SK-N-SH (cell line): ENCODE data around the gene PPME1. TPM values are rescaled to one million over a fixed set of nuclear protein-coding genes. Genes with fewer than 3 reads are reported as not detected.
A peak's percentile ranks its signal among the peaks of the same experiment; 100 is the strongest.

Experiments used
- CTCF ChIA-PET: fragments of 300-600, 350-600 bp; formaldehyde crosslinking; extraction: SDS; loops from one replicate; lab custom pipeline; 2021; lab: Yijun Ruan, JAX
- POLR2A ChIA-PET: fragments of 350-600 bp; sonication (Branson Sonifier 250); formaldehyde crosslinking; extraction: SDS; loops from one replicate; lab custom pipeline; 2020; ENCODE audit warnings: antibody characterized with exemption, inconsistent platforms; lab: Yijun Ruan, JAX
- DNase-seq: peaks from one replicate; pipeline ENCODE4 v3.0.0; 2012
- H2AFZ ChIP-seq: fragments of 200-600 bp; sonication (generic); 2 replicates; pipeline ENCODE4 v1.8.1; 2016; ENCODE audit warnings: antibody characterized with exemption, mild to moderate bottlenecking, low read depth
- H3F3A ChIP-seq: fragments of 200-600 bp; sonication (generic); replicated peaks from 2 replicates; pipeline ENCODE3; 2016; ENCODE audit warnings: antibody characterized with exemption, mild to moderate bottlenecking; ENCODE audit not compliant: insufficient read depth
- H3K27ac ChIP-seq, 2 experiments: fragments of 200-500 bp in 1 of 2; fragments of 200-600 bp in 1 of 2; sonication (Bioruptor generic) in 1 of 2; sonication (generic), shearing (Covaris generic) in 1 of 2; 2 replicates each; pipeline versions ENCODE4 v1.5.1 to v1.6.1; 2014 to 2016; ENCODE audit warnings: low read depth in 2 of 2, inconsistent platforms in 1 of 2, low read length in 1 of 2, mild to moderate bottlenecking in 1 of 2, mixed read lengths in 1 of 2
- H3K27me3 ChIP-seq: fragments of 200-600 bp; sonication (generic), shearing (Covaris generic); 2 replicates; pipeline ENCODE4 v1.6.1; 2016; ENCODE audit warnings: mixed run types; ENCODE audit not compliant: insufficient read depth
- H3K36me3 ChIP-seq, 2 experiments: fragments of 200-500 bp in 1 of 2; fragments of 200-600 bp in 1 of 2; sonication (Bioruptor generic) in 1 of 2; sonication (generic) in 1 of 2; replicated peaks in 1 of 2; 2 replicates each; pipeline versions ENCODE3 to v1.5.1; 2014 to 2016; ENCODE audit warnings: low read length in 1 of 2, mild to moderate bottlenecking in 1 of 2; ENCODE audit not compliant: insufficient read depth in 2 of 2, control insufficient read depth in 1 of 2
- H3K4me1 ChIP-seq, 2 experiments: fragments of 200-500 bp in 1 of 2; fragments of 200-600 bp in 1 of 2; sonication (Bioruptor generic) in 1 of 2; sonication (generic), shearing (Covaris generic) in 1 of 2; 2 replicates each; pipeline versions ENCODE4 v1.5.1 to v1.6.1; 2014 to 2016; ENCODE audit warnings: low read depth in 1 of 2, low read length in 1 of 2, mixed run types in 1 of 2; ENCODE audit not compliant: insufficient read depth in 2 of 2, control insufficient read depth in 1 of 2
- H3K4me2 ChIP-seq: fragments of 200-600 bp; sonication (generic), shearing (Covaris generic); 2 replicates; pipeline ENCODE4 v1.6.1; 2017; ENCODE audit warnings: mixed run types
- H3K4me3 ChIP-seq, 2 experiments: fragments of 200-500 bp in 1 of 2; fragments of 200-600 bp in 1 of 2; sonication (Bioruptor generic) in 1 of 2; sonication (generic), shearing (Covaris generic) in 1 of 2; 2 replicates each; pipeline versions ENCODE4 v1.5.1 to v1.8.1; 2014 to 2016; ENCODE audit warnings: low read depth in 2 of 2, inconsistent platforms in 1 of 2, low read length in 1 of 2, mild to moderate bottlenecking in 1 of 2, mixed read lengths in 1 of 2, moderate library complexity in 1 of 2
- H3K79me2 ChIP-seq: fragments of 200-600 bp; sonication (generic); 2 replicates; pipeline ENCODE4 v1.8.1; 2017; ENCODE audit warnings: mild to moderate bottlenecking; ENCODE audit not compliant: insufficient read depth
- H3K9ac ChIP-seq: fragments of 200-600 bp; sonication (generic); 2 replicates; pipeline ENCODE4 v1.6.1; 2017; ENCODE audit warnings: mixed run types
- H3K9me2 ChIP-seq: fragments of 200-600 bp; sonication (generic); 2 replicates; pipeline ENCODE4 v1.6.1; 2017; ENCODE audit warnings: mixed run types
- H3K9me3 ChIP-seq: fragments of 200-600 bp; sonication (generic); 2 replicates; pipeline ENCODE4 v1.6.1; 2017; ENCODE audit warnings: mixed run types, mild to moderate bottlenecking, moderate library complexity
- H4K20me1 ChIP-seq: fragments of 200-600 bp; sonication (generic); 2 replicates; pipeline ENCODE4 v1.6.1; 2017; ENCODE audit warnings: mild to moderate bottlenecking, mixed run types; ENCODE audit not compliant: insufficient read depth
- ELF1 ChIP-seq: IDR thresholded peaks from 2 replicates; pipeline ENCODE4 v1.4.0; 2012
- EP300 ChIP-seq, 2 experiments: IDR thresholded peaks; 2 replicates each; pipeline versions ENCODE4 v1.4.0 to v1.6.1; 2012; ENCODE audit warnings: borderline replicate concordance in 1 of 2, low read depth in 1 of 2, low read length in 1 of 2
- FOSL2 ChIP-seq: IDR thresholded peaks from 2 replicates; pipeline ENCODE4 v1.4.0; 2012; ENCODE audit warnings: low read depth, mild to moderate bottlenecking, moderate library complexity, borderline replicate concordance
- FOXM1 ChIP-seq: IDR thresholded peaks from 2 replicates; pipeline ENCODE4 v1.4.0; 2012; ENCODE audit warnings: low read depth, mild to moderate bottlenecking
- GATA2 ChIP-seq: sonication (generic); formaldehyde crosslinking; IDR thresholded peaks from 2 replicates; pipeline ENCODE4 v1.5.0; 2020; ENCODE audit warnings: mild to moderate bottlenecking, missing genetic modification reagents
- JUND ChIP-seq: IDR thresholded peaks from 2 replicates; pipeline ENCODE4 v1.4.0; 2012
- MAX ChIP-seq: IDR thresholded peaks from 2 replicates; pipeline ENCODE4 v1.4.0; 2012; ENCODE audit warnings: low read depth
- NRF1 ChIP-seq: IDR thresholded peaks from 2 replicates; pipeline ENCODE4 v1.6.1; 2012; ENCODE audit warnings: low read depth, mild to moderate bottlenecking, low read length
- PBX3 ChIP-seq: IDR thresholded peaks from 2 replicates; pipeline ENCODE4; 2012
- POLR2AphosphoS5 ChIP-seq: IDR thresholded peaks from 2 replicates; pipeline ENCODE4 v1.6.1; 2012; ENCODE audit warnings: low read depth, low read length
- RAD21 ChIP-seq: IDR thresholded peaks from 2 replicates; pipeline ENCODE4 v1.6.1; 2012; ENCODE audit warnings: mild to moderate bottlenecking, low read length
- RCOR1 ChIP-seq: fragments of 150-350 bp; IDR thresholded peaks from 2 replicates; pipeline ENCODE4 v1.6.1; 2017; ENCODE audit warnings: antibody characterized with exemption, low read length
- SIN3A ChIP-seq: IDR thresholded peaks from 2 replicates; pipeline ENCODE4 v1.6.1; 2012; ENCODE audit warnings: low read depth, mild to moderate bottlenecking, low read length, moderate library complexity, borderline replicate concordance
- TCF12 ChIP-seq: IDR thresholded peaks from 2 replicates; pipeline ENCODE4 v1.4.0; 2012
- TEAD4 ChIP-seq: IDR thresholded peaks from 2 replicates; pipeline ENCODE4 v1.4.0; 2012; ENCODE audit warnings: mild to moderate bottlenecking, borderline replicate concordance; ENCODE audit not compliant: insufficient read depth
- USF2 ChIP-seq: fragments of 150-350 bp; IDR thresholded peaks from 2 replicates; pipeline ENCODE4 v1.6.1; 2017; ENCODE audit warnings: antibody characterized with exemption, low read length, low read depth, borderline replicate concordance
- ZBTB33 ChIP-seq: IDR thresholded peaks from 2 replicates; pipeline ENCODE4 v1.4.0; 2012; ENCODE audit warnings: low read depth, borderline replicate concordance
- WGBS: methylation state at CpG from one replicate; pipeline ENCODE4 v1.1.6; 2017; ENCODE audit warnings: low lambda C conversion rate; 5-methylcytosine and 5-hydroxymethylcytosine counted together
- polyA plus RNA-seq, 3 experiments: library from polyadenylated mRNA; depleted of rRNA; stranded (reverse); fragments of >200 nt; gene quantifications; 2 replicates each; pipeline ENCODE4 v1.2.3, GENCODE V29; 2012

Gene PPME1
- polyA plus RNA-seq, 1 of the 3 experiments (the other 2 are of a cell fraction) = 107 TPM

- 69% methylated on average over 1 of the region's 1 CpG for WGBS
Measured at GRCh38 chr11:74157169-74157568, 13.9 kb upstream of the PPME1 start.

More at GRCh38 chr11:74157169-74157568, 13.9 kb upstream of the PPME1 start:
- Histone ChIP-seq H3K9me3 (no peaks in the 10 kb centered on the region), H3K27ac (0 out of 4 replicates have a peak overlapping the region, but pooled peaks of 1 of the 2 experiments have one; percentile 5), H3K79me2 (peaks cover 62% of the 10 kb centered on the region), H2AFZ (no peak overlapping the region), H3K9me2 (no peaks in the 10 kb centered on the region), H3K4me1 (peaks cover 0 to 12% of the 10 kb centered on the region in 2 experiments; a peak in 2 of 4 replicates), H3K27me3 (no peaks in the 10 kb centered on the region), H3K9ac (no peak overlapping the region), H3F3A (peaks cover 18% of the 10 kb centered on the region), H3K4me2 (no peak overlapping the region), H3K4me3 (no peak overlapping the region), H3K36me3 (peaks cover 18 to 22% of the 10 kb centered on the region in 2 experiments), H4K20me1 (no peaks in the 10 kb centered on the region)
- DNase-seq = no peak
- CTCF ChIA-PET = no interaction called here
- TF ChIP-seq ZBTB33 = no peak
- no peak for TF ChIP-seq USF2
- TF ChIP-seq JUND = 0 out of 2 replicates have a peak, but pooled peaks have one; percentile 19
- TF ChIP-seq RCOR1 = no peak
- TF ChIP-seq FOXM1 = no peak
- no peak for TF ChIP-seq NRF1
- no peak for TF ChIP-seq SIN3A
- no peak for TF ChIP-seq TEAD4
- no peak for TF ChIP-seq EP300 (IDR thresholded peaks at IDR 0.05; ENCODE audit: borderline replicate concordance in 1 of 2, low read depth in 1 of 2, low read length in 1 of 2)
- no peak for TF ChIP-seq GATA2 (CRISPR knock-in tag)
- TF ChIP-seq PBX3 = peak; percentile 57
- TF ChIP-seq MAX = no peak
- peak; percentile 9; the same call in 1 of the 2 replicates for TF ChIP-seq TCF12
- TF ChIP-seq ELF1 = no peak
- no peak for TF ChIP-seq FOSL2
- no peak for TF ChIP-seq RAD21
- TF ChIP-seq POLR2AphosphoS5 = no peak
- POLR2A ChIA-PET = no interaction called here
